Measurements from ENCODE around the gene DCAF8L1.
"Not testable (repeated sequence)": the region's sequence is repeated elsewhere in the genome, so short reads cannot be mapped to it uniquely, and the experiment has no call there.

Gene DCAF8L1

DNA sequence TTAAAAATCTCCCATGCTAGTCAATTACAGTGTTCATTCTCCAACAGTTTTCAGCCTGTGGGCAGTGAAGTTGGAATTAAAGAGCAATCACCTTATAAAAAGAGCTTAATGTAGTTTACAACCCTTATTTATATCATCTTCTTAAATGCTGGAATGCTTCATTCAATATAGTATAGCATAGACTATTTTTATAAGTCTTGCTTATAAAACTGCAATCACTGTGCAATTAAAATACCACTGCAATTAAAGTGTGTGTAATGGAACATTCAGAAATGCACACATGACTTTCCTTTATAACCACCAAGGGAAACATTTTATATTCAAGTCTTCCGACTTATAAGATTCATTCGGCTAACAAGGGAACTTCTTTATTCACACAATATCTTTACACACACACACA is 16.4 kb upstream of the DCAF8L1 start:
- TF ChIP-seq, protein P1, sequence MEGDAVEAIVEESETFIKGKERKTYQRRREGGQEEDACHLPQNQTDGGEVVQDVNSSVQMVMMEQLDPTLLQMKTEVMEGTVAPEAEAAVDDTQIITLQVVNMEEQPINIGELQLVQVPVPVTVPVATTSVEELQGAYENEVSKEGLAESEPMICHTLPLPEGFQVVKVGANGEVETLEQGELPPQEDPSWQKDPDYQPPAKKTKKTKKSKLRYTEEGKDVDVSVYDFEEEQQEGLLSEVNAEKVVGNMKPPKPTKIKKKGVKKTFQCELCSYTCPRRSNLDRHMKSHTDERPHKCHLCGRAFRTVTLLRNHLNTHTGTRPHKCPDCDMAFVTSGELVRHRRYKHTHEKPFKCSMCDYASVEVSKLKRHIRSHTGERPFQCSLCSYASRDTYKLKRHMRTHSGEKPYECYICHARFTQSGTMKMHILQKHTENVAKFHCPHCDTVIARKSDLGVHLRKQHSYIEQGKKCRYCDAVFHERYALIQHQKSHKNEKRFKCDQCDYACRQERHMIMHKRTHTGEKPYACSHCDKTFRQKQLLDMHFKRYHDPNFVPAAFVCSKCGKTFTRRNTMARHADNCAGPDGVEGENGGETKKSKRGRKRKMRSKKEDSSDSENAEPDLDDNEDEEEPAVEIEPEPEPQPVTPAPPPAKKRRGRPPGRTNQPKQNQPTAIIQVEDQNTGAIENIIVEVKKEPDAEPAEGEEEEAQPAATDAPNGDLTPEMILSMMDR (IDR thresholded peaks at IDR 0.05; ENCODE audit: unreplicated experiment in 3 of 3): no peak
- no peaks in the 10 kb centered on the region for H3K27me3 Mint-ChIP-seq (ENCODE audit: low read depth)
- H3K4me1 Mint-ChIP-seq: no peaks in the 10 kb centered on the region
- no peak overlapping the region for H3K4me3 Mint-ChIP-seq
- no peaks in the 10 kb centered on the region for H3K36me3 Mint-ChIP-seq (ENCODE audit: low read depth)
- H3K9me3 Mint-ChIP-seq: no peaks in the 10 kb centered on the region
- no peak overlapping the region for H3K27ac Mint-ChIP-seq

GRCh38 chrX:27996132-27996531 is 14.9 kb upstream of the DCAF8L1 start:
- Mint-ChIP-seq H3K9me3 (no peaks in the 10 kb centered on the region), H3K36me3 (ENCODE audit: low read depth) (no peaks in the 10 kb centered on the region), H3K27ac (peak overlapping the region in 1 of 3 experiments; percentile 69), H3K4me1 (no peaks in the 10 kb centered on the region), H3K27me3 (ENCODE audit: low read depth) (no peaks in the 10 kb centered on the region), H3K4me3 (no peak overlapping the region)
- TF ChIP-seq, protein P1 (IDR thresholded peaks at IDR 0.05; ENCODE audit: unreplicated experiment in 3 of 3): no peak

DNA sequence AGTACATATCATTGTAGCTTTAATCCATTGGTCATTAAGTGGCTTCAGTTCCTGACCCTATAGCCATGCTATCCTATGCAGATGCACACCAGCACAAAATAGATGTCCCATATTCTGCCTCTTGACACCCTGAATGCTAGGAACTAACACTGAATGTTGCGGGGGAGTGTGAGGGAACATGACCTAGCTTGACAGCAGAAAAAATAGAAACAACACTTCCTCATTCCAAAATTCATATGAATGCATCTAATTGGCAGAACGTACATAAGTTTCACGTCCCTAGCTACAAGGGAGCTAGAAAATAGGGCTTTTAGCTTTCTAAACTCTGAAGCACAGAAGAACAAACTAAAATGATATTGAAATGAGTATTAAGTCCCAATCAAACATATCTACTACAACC is 14.4 kb upstream of the DCAF8L1 start:
- no peaks in the 10 kb centered on the region for H3K4me1 Mint-ChIP-seq
- H3K9me3 Mint-ChIP-seq: no peaks in the 10 kb centered on the region
- H3K36me3 Mint-ChIP-seq (ENCODE audit: low read depth): no peaks in the 10 kb centered on the region
- H3K4me3 Mint-ChIP-seq: no peak overlapping the region
- TF ChIP-seq, protein P1 (IDR thresholded peaks at IDR 0.05; ENCODE audit: unreplicated experiment in 3 of 3): no peak
- no peaks in the 10 kb centered on the region for H3K27me3 Mint-ChIP-seq (ENCODE audit: low read depth)
- peak overlapping the region in 1 of 3 experiments; percentile 69 for H3K27ac Mint-ChIP-seq

GRCh38 chrX:27987862-27988646 is 6.8 kb upstream of the DCAF8L1 start:
- Mint-ChIP-seq H3K4me3 (no peak overlapping the region), H3K4me1 (no peaks in the 10 kb centered on the region), H3K27ac (peak overlapping the region in 1 of 3 experiments; percentile 34), H3K27me3 (ENCODE audit: low read depth) (no peaks in the 10 kb centered on the region), H3K36me3 (ENCODE audit: low read depth) (no peaks in the 10 kb centered on the region), H3K9me3 (no peaks in the 10 kb centered on the region)
- TF ChIP-seq, protein P1 (IDR thresholded peaks at IDR 0.05; ENCODE audit: unreplicated experiment in 3 of 3): no peak

DNA sequence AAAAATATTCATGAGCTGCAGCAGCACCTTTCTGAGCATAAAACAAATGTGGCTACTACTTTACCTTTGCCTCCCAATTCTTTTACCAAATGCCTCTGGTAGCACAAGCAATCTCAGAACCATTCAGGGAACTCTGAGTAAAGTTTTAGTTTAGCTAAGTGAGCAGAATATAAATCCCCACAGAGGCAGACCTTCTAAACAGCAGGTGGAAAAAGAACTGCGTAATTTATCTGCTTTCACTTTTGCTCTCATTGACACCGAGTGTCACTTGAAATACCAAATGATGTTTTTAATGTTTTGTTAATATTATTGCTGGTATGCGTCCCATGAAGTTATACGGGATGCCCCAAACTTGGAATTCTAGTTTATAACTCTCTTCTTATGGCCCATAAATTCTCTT is 4.3 kb downstream of the DCAF8L1 start:
- H3K9me3 Mint-ChIP-seq: peaks cover 11% of the 10 kb centered on the region
- not testable (repeated sequence) for H3K27me3 Mint-ChIP-seq (ENCODE audit: low read depth); H3K27ac Mint-ChIP-seq; H3K36me3 Mint-ChIP-seq (ENCODE audit: low read depth); H3K4me3 Mint-ChIP-seq
- peaks cover 14% of the 10 kb centered on the region for H3K4me1 Mint-ChIP-seq

DNA sequence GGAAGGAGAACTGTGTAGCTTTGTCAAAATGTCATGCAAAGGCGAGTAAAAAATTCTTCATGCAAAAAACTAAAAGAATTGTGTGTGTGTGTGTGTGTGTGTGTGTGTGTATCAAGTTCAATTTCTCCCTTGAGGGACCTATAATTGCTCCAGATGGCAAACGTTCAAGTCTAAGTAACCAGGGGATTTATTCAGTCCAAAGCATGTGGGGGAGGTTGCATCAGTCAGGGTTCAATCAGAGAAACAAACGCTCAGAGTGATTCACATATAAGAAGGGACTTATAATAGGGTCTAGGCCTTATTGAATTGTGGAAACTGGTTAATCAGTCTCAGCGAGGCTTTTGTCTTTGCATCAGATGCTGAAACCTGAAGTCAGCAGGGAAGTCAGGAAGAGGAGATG is 5.0 kb downstream of the DCAF8L1 start:
- H3K4me3 Mint-ChIP-seq: no peak overlapping the region
- no peaks in the 10 kb centered on the region for H3K27me3 Mint-ChIP-seq (ENCODE audit: low read depth)
- peaks cover 9% of the 10 kb centered on the region for H3K9me3 Mint-ChIP-seq
- peaks cover 3% of the 10 kb centered on the region for H3K36me3 Mint-ChIP-seq (ENCODE audit: low read depth)
- TF ChIP-seq, protein P1 (IDR thresholded peaks at IDR 0.05; ENCODE audit: unreplicated experiment in 3 of 3): no peak
- peak overlapping the region in 2 of 3 experiments; percentile 16 to 70 for H3K27ac Mint-ChIP-seq
- peaks cover 14% of the 10 kb centered on the region for H3K4me1 Mint-ChIP-seq
